Nucleus accumbens (tissue), 56 donors: Measurements from ENCODE around the gene CNTNAP2.
A peak's percentile ranks its signal among the peaks of the same experiment; 100 is the strongest.

Source experiments
- DNase-seq, 56 donors: peaks; one replicate each; lab custom pipeline; 2025; lab: John Stamatoyannopoulos, UW

CNTNAP2 gene

DNA sequence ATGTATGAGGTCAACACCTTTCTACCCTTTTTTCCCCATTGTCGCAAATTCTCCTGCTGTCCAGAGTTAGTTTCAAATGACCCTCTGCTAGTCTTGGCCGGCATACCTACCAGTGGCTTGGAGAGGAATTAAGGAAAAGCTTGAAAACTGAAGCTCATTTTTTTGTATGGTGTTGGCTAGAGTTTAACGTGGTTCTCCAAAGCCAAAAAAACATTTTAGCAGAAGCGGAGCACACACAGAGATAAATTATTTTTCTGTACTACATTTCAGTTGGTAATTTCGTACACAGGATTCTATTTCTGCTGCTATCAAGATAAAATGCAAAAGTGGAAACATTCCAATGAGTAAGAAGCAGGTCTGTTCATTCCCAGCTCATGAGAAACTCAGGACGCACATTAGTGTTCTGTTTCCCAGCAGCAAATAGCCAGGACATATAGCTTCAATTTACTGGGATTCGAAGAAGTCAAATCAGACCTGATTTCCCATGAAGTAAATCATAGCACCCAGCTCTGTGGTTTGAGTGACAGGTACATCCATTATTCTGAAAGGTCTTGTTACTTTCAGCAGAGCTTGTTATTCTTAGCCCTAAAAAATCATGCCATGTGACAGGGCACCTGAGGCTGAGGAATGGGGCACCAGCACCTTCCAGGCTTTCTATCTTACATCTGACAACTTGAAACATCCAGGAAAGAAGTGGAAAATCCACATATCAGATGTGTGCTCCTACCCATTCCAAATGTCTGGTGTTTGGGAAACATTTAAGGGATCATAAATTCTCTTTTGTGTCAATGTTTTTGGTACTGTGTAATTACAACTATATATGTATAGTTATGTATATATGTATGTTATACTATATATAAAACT, 2258.0 kb downstream of the CNTNAP2 start:
- DNase-seq = no peak

- no peak for DNase-seq
Measured at GRCh38 chr7:148379677-148380076, 2263.1 kb downstream of the CNTNAP2 start.

GRCh38 chr7:148380596-148381419, 2264.2 kb downstream of the CNTNAP2 start:
- DNase-seq = peak in 5 of 56 donors; percentile 8 to 48 (median 11)

- DNase-seq = peak in 3 of 56 donors; percentile 3 to 10 (median 5)
Measured at GRCh38 chr7:148382596-148382995, 2266.0 kb downstream of the CNTNAP2 start.

DNA sequence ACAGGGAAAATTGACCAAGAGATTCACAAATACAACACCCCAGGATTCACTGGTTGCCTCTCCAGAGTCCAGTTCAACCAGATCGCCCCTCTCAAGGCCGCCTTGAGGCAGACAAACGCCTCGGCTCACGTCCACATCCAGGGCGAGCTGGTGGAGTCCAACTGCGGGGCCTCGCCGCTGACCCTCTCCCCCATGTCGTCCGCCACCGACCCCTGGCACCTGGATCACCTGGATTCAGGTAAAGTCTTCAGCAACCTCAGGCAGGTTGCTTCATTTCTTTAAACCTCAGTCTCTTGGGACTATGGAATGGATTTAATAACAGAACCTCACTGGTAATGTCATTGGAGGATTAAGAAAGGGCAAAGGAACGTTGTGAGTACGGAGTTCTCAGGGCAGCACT, 2267.1 kb downstream of the CNTNAP2 start:
- DNase-seq = no peak

- peak in 44 of 56 donors; percentile 14 to 79 (median 55) for DNase-seq
Measured at GRCh38 chr7:148385009-148385682, 2268.5 kb downstream of the CNTNAP2 start.

DNA sequence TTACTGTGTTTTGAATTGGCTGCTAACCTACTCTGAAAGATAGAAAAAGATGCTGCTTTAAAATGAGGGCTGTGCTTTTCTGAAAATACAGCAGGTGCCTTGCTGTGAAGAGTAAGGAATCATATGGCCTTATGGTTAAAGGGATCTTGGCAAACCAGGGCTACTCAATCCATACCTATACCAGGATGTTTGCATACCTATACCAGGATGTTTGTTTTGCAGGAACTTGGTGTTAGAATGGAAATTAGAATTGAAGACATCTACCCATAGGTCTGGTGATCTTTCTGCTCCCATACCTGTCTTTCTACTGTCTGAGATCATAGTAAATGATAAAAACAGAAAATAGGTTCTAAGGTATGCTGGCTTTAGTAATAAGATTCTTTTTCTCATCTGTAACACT, 2273.8 kb downstream of the CNTNAP2 start:
- no peak for DNase-seq

- DNase-seq = no peak
Measured at GRCh38 chr7:148391591-148391990, 2275.0 kb downstream of the CNTNAP2 start.

GRCh38 chr7:148394582-148394981, 2278.0 kb downstream of the CNTNAP2 start:
- no peak for DNase-seq

DNA sequence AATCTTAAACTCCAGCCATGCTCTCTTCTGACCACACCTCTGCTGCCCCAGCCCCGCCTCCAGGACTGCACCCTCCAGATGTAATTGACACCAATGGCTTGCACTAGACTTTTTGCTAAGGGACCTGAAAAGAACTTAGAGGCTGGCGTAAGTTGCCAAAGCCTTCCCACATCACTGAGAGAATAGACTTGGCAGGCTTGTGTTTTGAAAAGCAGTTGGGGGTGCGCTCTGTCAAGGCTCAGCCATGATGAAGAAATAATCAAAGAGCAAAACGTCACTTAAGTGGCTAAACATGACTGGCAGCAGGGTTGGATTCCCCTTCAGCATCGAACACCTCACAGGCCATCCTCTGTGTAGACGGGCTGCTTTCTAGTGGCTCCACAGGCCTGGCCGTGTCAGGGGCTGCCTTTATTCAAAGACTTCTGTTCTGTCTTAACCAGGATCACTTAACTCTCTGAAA, 2278.8 kb downstream of the CNTNAP2 start:
- peak in 3 of 56 donors; percentile 18 to 34 (median 23) for DNase-seq

- DNase-seq = peak in 30 of 56 donors; percentile 10 to 75 (median 32)
Measured at GRCh38 chr7:148395990-148396716, 2279.6 kb downstream of the CNTNAP2 start.

DNA sequence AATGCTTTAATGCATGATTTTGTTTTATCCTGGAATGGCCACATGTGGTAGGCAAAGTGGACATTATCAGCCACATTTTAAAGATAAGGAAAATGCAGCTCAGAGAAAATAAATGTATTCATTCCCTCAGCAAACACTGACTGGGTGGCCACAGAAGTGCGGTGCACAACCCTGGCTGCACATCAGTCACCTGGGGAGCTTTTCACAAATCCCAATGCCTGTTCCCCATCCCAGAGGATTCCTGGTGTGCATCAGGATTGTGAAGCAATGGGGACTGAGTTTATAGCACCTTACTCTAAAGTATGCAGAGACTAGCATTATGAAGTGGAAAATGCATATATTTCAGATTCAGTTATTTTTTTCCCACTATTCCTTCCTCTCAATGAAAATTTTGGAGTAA, 2280.5 kb downstream of the CNTNAP2 start:
- no peak for DNase-seq

DNA sequence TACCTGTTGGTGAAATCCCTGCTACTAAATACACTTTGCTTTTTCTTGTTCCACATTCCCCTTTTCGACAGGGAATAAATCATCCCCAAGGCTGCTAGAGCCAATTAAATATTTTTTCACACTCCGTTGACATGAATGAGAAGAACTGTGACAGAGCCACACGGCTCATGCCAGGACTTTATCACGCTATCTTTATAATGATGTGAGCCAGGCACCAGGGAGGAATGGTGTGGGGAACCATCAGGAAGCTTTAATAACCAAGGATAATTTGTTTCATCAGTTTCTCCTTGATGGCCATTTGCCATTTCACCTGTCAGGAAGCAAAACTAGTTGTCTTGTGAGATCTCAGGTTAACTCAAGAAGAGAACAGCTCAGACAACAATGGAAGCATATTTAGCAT, 2280.9 kb downstream of the CNTNAP2 start:
- no peak for DNase-seq

GRCh38 chr7:148397985-148398384, 2281.4 kb downstream of the CNTNAP2 start:
- DNase-seq = no peak

DNA sequence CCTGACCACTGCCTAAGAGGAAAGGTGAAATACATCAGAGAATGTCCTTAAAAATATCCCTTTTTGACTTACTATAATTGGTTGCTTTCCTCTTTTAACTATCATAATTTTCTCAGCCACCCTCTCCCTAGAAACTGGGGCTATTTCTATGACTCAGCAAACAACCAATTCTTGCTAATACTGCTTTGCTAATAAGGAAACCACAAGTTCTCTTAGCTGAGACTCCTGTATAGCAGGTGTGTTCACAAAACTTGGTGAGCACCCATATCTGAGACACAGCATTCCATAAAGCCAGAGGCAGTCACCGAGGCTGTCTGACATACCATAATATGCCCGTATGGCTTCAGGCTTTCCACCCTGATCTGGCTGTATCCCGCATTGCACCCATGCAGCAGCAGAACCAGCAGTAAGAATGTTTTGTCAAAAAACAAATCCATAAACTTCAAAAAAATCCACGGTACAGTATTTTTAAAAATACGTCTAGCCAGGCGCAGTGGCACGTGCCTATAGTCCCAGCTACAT, 2282.3 kb downstream of the CNTNAP2 start:
- DNase-seq = no peak

DNA sequence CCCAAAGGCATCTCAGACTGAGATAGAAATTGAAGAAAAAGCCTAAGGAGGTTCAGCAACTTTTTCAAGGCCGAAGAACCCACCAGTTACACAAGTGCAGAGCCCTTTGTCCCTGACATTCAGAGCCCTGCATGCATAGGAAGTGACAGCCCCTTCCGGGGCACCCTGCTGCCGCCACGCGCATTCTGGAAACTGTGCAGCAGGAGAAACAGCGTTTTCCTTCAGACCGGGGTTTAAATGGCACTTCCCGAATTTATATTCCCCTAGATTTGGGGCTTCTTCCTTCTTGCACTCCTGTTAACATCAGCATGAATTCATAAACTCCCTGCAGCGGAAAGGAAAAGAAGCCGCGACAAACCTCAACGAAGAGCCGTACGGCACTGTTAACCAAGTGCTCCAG, 2283.5 kb downstream of the CNTNAP2 start:
- DNase-seq = peak in 11 of 56 donors; percentile 5 to 48 (median 18)

DNA sequence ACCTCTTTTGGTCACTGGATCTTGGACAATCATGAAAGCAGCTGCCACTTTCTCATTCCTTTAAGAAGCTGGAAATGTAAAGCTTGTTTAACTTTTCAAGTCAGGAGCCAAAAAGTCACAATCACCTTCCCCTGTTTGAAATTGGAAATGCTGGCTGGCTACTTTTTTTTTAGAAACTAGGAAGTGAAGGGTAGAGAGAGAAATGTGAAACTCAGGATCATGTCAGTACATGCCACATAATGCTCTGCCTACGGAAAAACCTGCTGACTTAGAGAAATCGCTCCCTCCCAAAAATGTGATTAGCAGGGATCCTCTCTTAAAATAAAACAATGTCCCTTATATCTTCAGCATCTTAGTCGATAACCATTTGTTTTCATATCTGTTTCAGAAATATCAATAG, 2285.6 kb downstream of the CNTNAP2 start:
- no peak for DNase-seq

GRCh38 chr7:148403466-148403993, 2286.9 kb downstream of the CNTNAP2 start:
- DNase-seq = no peak

DNA sequence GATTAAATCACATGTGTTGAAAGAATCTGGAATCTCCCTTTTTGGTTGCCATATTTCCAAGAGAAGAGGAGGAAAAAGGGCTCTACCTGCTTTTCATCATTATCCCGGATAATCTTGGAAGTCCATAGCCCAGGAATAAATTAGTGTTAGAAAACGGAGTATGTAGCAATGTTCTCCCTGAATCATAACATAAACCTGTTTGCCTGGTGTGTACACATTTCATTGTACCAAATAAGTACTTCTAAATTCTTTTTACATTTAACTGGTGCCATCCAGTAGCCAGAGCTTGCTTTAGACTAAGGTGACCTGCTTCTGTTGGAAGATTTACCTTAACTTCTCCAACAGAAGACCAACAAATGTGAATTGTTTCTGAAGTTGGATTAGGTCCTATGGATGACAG, 2291.7 kb downstream of the CNTNAP2 start:
- DNase-seq = no peak

DNA sequence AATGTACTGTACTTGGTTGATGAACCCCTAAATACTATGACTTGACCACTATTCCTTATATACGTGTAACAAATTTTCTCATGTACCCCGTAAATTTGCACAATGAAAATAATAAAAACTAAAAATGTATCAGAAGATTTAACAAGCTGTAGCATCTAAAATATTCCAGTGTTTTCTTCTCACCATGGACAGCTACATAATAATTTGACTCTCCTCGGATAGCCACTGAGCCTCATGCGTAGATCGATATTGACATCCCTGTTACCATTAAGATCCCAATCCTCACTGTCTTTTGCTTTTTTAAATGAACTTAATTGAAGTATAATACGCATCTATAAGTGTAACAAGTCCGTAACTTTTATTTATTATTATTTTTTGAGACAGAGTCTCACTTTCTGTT, 2294.3 kb downstream of the CNTNAP2 start:
- DNase-seq = no peak
